WTC11 (cell line): ENCODE measurements around the gene CMKLR1.

Experiments used
- IRF1 ChIP-seq: sonication (generic); formaldehyde crosslinking; IDR thresholded peaks from 2 replicates; pipeline ENCODE4 v1.8.0; 2023; ENCODE audit warnings: missing genetic modification reagents
- SP1 ChIP-seq: sonication (generic); formaldehyde crosslinking; conservative IDR thresholded peaks from 2 replicates; pipeline ENCODE4 v1.8.1; 2022; ENCODE audit warnings: missing genetic modification reagents
- ZNF263 ChIP-seq: sonication (generic); formaldehyde crosslinking; IDR thresholded peaks from 2 replicates; pipeline ENCODE4 v1.8.1; 2022; ENCODE audit warnings: low read depth, mild to moderate bottlenecking, moderate library complexity, missing genetic modification reagents
- TF ChIP-seq, protein P1 (sequence below): fragments of 200-600 bp; IDR thresholded peaks from 2 replicates; pipeline ENCODE4 v1.8.0; 2022; ENCODE audit warnings: antibody characterized with exemption

DNA sequence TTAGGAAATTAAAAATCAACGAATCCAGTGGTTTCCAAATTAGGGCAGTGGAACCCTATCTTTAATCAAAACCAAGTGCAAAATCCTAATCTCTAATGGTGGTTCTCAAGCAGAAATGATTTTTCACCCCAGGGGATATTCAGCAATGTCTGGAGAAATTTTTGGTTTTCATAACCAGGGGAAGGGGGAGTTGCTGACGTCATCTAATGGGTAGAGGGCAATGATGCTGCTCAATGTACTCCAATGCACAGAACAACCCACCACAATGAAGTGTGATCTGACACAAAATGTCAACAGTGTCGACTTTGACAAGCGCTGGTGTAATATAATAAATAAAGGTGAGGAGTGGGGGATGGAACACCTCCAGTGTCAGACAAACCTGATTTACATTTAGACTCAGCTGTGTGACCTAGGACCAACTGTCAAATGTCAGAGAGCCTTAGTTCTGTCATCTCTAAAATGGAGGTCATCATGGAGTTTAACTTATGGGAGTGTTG lies 81.5 kb downstream of the CMKLR1 start:
- no peak for TF ChIP-seq SP1 (CRISPR knock-in tag)
- no peak for TF ChIP-seq IRF1 (CRISPR knock-in tag)
- TF ChIP-seq, protein P1, sequence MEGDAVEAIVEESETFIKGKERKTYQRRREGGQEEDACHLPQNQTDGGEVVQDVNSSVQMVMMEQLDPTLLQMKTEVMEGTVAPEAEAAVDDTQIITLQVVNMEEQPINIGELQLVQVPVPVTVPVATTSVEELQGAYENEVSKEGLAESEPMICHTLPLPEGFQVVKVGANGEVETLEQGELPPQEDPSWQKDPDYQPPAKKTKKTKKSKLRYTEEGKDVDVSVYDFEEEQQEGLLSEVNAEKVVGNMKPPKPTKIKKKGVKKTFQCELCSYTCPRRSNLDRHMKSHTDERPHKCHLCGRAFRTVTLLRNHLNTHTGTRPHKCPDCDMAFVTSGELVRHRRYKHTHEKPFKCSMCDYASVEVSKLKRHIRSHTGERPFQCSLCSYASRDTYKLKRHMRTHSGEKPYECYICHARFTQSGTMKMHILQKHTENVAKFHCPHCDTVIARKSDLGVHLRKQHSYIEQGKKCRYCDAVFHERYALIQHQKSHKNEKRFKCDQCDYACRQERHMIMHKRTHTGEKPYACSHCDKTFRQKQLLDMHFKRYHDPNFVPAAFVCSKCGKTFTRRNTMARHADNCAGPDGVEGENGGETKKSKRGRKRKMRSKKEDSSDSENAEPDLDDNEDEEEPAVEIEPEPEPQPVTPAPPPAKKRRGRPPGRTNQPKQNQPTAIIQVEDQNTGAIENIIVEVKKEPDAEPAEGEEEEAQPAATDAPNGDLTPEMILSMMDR = no peak
- no peak for TF ChIP-seq ZNF263 (CRISPR knock-in tag)
